B cell (primary cell): ENCODE measurements around the gene ADGRD1. TPM values are rescaled to one million over a fixed set of nuclear protein-coding genes. Genes with fewer than 3 reads are reported as not detected.

Experiments used
- ATAC-seq: fragments of 200-7000 bp; cut with Tn5 transposase; one replicate; pipeline ENCODE4 v1.10.0; 2021; ENCODE audit warnings: low read depth, mild to moderate bottlenecking, moderate number of reproducible peaks, moderate library complexity
- CTCF ChIA-PET: fragments of 350-600 bp; sonication (Branson Sonifier 250); formaldehyde crosslinking; loops from one replicate; lab custom pipeline; 2021; ENCODE audit warnings: antibody characterized with exemption, inconsistent platforms; lab: Charles Lee
- POLR2A ChIA-PET: fragments of 350-600 bp; sonication (Branson Sonifier 250); formaldehyde crosslinking; loops from one replicate; lab custom pipeline; 2021; ENCODE audit warnings: antibody characterized with exemption; lab: Charles Lee
- DNase-seq: peaks from one replicate; pipeline ENCODE4 v3.0.0; 2013
- H2AFZ ChIP-seq: 2 replicates; pipeline ENCODE4 v1.6.1; 2012; ENCODE audit warnings: mild to moderate bottlenecking, low read depth, low read length; ENCODE audit not compliant: insufficient read depth, poor library complexity, severe bottlenecking
- H3K27ac ChIP-seq, 2 donors: 1 replicate in 1 of 2; 2 replicates in 1 of 2; pipeline ENCODE4 v1.5.1; 2012 to 2013; ENCODE audit warnings: low read length in 2 of 2, mild to moderate bottlenecking in 2 of 2, moderate library complexity in 1 of 2
- H3K27me3 ChIP-seq, 4 experiments: fragments of 200-600 bp in 1 of 4; sonication (generic) in 1 of 4; replicated peaks in 1 of 4; 1 replicate in 2 of 4; 2 replicates in 2 of 4; pipeline versions ENCODE4 v1.6.1 to v1.7.0; 2013 to 2016; ENCODE audit warnings: low read length in 3 of 4, mild to moderate bottlenecking in 2 of 4, mixed read lengths in 1 of 4, moderate library complexity in 1 of 4; ENCODE audit not compliant: insufficient read depth in 4 of 4, control insufficient read depth in 3 of 4; ENCODE audit errors: control extremely low read depth in 1 of 4
- H3K36me3 ChIP-seq, 2 experiments: replicated peaks in 1 of 2; 1 replicate in 1 of 2; 2 replicates in 1 of 2; pipeline versions ENCODE4 v1.6.1 to v1.7.1; 2013; ENCODE audit warnings: low read length in 1 of 2; ENCODE audit not compliant: insufficient read depth in 2 of 2, control insufficient read depth in 1 of 2; ENCODE audit errors: control extremely low read depth in 1 of 2, extremely low read depth in 1 of 2
- H3K4me1 ChIP-seq, 2 donors: fragments of 200-600 bp in 1 of 2; sonication (generic) in 1 of 2; 1 replicate in 1 of 2; 2 replicates in 1 of 2; pipeline versions ENCODE4 v1.5.1 to v1.6.1; 2013 to 2017; ENCODE audit warnings: low read length in 2 of 2; ENCODE audit not compliant: control insufficient read depth in 2 of 2, insufficient read depth in 2 of 2
- H3K4me2 ChIP-seq: replicated peaks from 2 replicates; pipeline ENCODE3; 2012; ENCODE audit warnings: mild to moderate bottlenecking, low read depth, low read length; ENCODE audit not compliant: poor library complexity, severe bottlenecking
- H3K4me3 ChIP-seq, 5 experiments: fragments of 200-600 bp in 1 of 5; sonication (generic) in 1 of 5; 1 replicate in 3 of 5; 2 replicates in 2 of 5; pipeline versions ENCODE4 v1.5.1 to v1.7.0; 2011 to 2016; ENCODE audit warnings: low read length in 4 of 5, mild to moderate bottlenecking in 4 of 5, low read depth in 2 of 5, control low read depth in 1 of 5, moderate library complexity in 1 of 5; ENCODE audit not compliant: insufficient read depth in 1 of 5; ENCODE audit errors: control extremely low read depth in 1 of 5, extremely low read depth in 1 of 5
- H3K79me2 ChIP-seq: fragments of 200-600 bp; sonication (generic); one replicate; pipeline ENCODE4 v1.6.0; 2016; ENCODE audit warnings: low read length; ENCODE audit not compliant: control insufficient read depth, insufficient read depth
- H3K9ac ChIP-seq: fragments of 200-600 bp; sonication (generic); 2 replicates; pipeline ENCODE4 v1.6.1; 2017; ENCODE audit warnings: mild to moderate bottlenecking, low read length, moderate library complexity
- H3K9me3 ChIP-seq, 3 donors: one replicate each; pipeline versions ENCODE4 v1.6.1 to v1.7.1; 2013; ENCODE audit warnings: low read length in 2 of 3; ENCODE audit not compliant: control insufficient read depth in 2 of 3, insufficient read depth in 1 of 3; ENCODE audit errors: control extremely low read depth in 1 of 3
- H4K20me1 ChIP-seq: 2 replicates; pipeline ENCODE4 v1.6.0; 2012; ENCODE audit warnings: mild to moderate bottlenecking, low read length; ENCODE audit not compliant: insufficient read depth, control insufficient read depth, poor library complexity, severe bottlenecking
- H3K27ac Mint-ChIP-seq: one replicate; pipeline ENCODE4 v1.8.0; 2021; ENCODE audit warnings: mixed read lengths
- H3K27me3 Mint-ChIP-seq: one replicate; pipeline ENCODE4 v1.8.0; 2021; ENCODE audit warnings: mixed read lengths
- H3K4me1 Mint-ChIP-seq: one replicate; pipeline ENCODE4 v1.8.0; 2021; ENCODE audit warnings: mixed read lengths
- H3K4me3 Mint-ChIP-seq: one replicate; pipeline ENCODE4 v1.8.0; 2021; ENCODE audit warnings: mixed read lengths
- H3K9me3 Mint-ChIP-seq: one replicate; pipeline ENCODE4 v1.8.0; 2022; ENCODE audit warnings: mixed read lengths; ENCODE audit not compliant: insufficient read depth
- EZH2 ChIP-seq: IDR thresholded peaks from 2 replicates; pipeline ENCODE4 v1.6.1; 2012; ENCODE audit warnings: borderline replicate concordance, low read depth, mild to moderate bottlenecking, moderate library complexity, low read length; ENCODE audit not compliant: insufficient read depth, poor library complexity, severe bottlenecking
- WGBS: methylation state at CpG from one replicate; pipeline ENCODE4 v1.1.5; 2013; ENCODE audit warnings: missing lambda C conversion rate; ENCODE audit not compliant: insufficient coverage; 5-methylcytosine and 5-hydroxymethylcytosine counted together
- intact Hi-C: fragments of 100-400 bp; cut with micrococcal nuclease; formaldehyde crosslinking; loops from one replicate; pipeline ENCODE4 v1.10.0; 2022
- polyA plus RNA-seq: library from polyadenylated mRNA; depleted of rRNA; stranded (reverse); fragments of >200 nt; gene quantifications from 2 replicates; pipeline ENCODE4 v1.2.3, GENCODE V29; 2012
- total RNA-seq, 2 donors: library from RNA; stranded (reverse); fragments of 120-200 nt in 1 of 2; gene quantifications; 1 replicate in 1 of 2; 2 replicates in 1 of 2; pipeline versions ENCODE4 v1.2.3 to v1.2.4, GENCODE V29; 2013 to 2022
- TF ChIP-seq, protein P1 (sequence below): fragments of 200-600 bp; IDR thresholded peaks from one replicate; pipeline ENCODE4 v1.8.0; 2022; ENCODE audit warnings: antibody characterized with exemption, mild to moderate bottlenecking

ADGRD1 gene
- total and polyA plus RNA-seq, 2 donors (not counting 1 experiment from before 2014, with no cell fraction given) = 1.1 to 2.2 TPM

GRCh38 chr12:130952171-130952954 is 1.3 kb upstream of the ADGRD1 start:
- Histone ChIP-seq H3K36me3 (no peaks in the 10 kb centered on the region), H2AFZ (no peak overlapping the region), H4K20me1 (no peaks in the 10 kb centered on the region), H3K4me1 (peaks cover 13 to 17% of the 10 kb centered on the region in 2 donors), H3K9ac (no peak overlapping the region), H3K9me3 (peaks cover 0 to 4% (median 0%) of the 10 kb centered on the region in 3 donors), H3K4me2 (no peak overlapping the region), H3K27me3 (peaks cover 0 to 26% (median 2%) of the 10 kb centered on the region in 4 experiments), H3K79me2 (no peaks in the 10 kb centered on the region), H3K27ac (no peak overlapping the region), H3K4me3 (no peak overlapping the region)
- no peak overlapping the region for H3K4me3 Mint-ChIP-seq
- intact Hi-C loops = no loop called here
- 82% methylated on average over 9 of the region's 14 CpGs for WGBS
- DNase-seq (no peak), ATAC-seq (no peak)
- ChIA-PET CTCF (no interaction called here), POLR2A (no interaction called here)
- H3K27me3 Mint-ChIP-seq = peaks cover 14% of the 10 kb centered on the region
- no peak overlapping the region for H3K27ac Mint-ChIP-seq
- peaks cover 10% of the 10 kb centered on the region for H3K4me1 Mint-ChIP-seq
- TF ChIP-seq EZH2 = no peak
- TF ChIP-seq, protein P1, sequence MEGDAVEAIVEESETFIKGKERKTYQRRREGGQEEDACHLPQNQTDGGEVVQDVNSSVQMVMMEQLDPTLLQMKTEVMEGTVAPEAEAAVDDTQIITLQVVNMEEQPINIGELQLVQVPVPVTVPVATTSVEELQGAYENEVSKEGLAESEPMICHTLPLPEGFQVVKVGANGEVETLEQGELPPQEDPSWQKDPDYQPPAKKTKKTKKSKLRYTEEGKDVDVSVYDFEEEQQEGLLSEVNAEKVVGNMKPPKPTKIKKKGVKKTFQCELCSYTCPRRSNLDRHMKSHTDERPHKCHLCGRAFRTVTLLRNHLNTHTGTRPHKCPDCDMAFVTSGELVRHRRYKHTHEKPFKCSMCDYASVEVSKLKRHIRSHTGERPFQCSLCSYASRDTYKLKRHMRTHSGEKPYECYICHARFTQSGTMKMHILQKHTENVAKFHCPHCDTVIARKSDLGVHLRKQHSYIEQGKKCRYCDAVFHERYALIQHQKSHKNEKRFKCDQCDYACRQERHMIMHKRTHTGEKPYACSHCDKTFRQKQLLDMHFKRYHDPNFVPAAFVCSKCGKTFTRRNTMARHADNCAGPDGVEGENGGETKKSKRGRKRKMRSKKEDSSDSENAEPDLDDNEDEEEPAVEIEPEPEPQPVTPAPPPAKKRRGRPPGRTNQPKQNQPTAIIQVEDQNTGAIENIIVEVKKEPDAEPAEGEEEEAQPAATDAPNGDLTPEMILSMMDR = no peak
- no peaks in the 10 kb centered on the region for H3K9me3 Mint-ChIP-seq

DNA sequence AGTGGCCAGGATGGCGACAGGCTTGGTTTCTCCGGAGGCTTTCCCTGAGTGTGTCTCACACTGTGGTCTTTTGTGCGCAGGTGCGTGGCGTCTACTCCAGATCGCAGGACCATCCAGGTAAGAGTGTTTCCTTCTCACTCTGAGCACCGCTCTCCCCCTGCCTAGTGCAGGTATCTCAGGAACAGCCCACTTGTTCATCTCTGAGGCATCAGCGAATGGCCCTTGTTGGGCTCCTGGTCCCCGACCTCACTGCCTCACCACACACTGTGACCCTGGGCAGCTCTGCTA is 781 bp downstream of the ADGRD1 start:
- H3K27me3 Mint-ChIP-seq = peaks cover 13% of the 10 kb centered on the region
- Histone ChIP-seq H3K9me3 (peaks cover 0 to 4% (median 0%) of the 10 kb centered on the region in 3 donors), H3K79me2 (no peaks in the 10 kb centered on the region), H3K9ac (no peak overlapping the region), H3K4me1 (peaks cover 13 to 17% of the 10 kb centered on the region in 2 donors), H2AFZ (peak overlapping the region; percentile 57), H3K4me2 (peak overlapping the region; percentile 61), H4K20me1 (no peaks in the 10 kb centered on the region), H3K36me3 (no peaks in the 10 kb centered on the region), H3K27ac (no peak overlapping the region), H3K4me3 (no peak overlapping the region), H3K27me3 (peaks cover 0 to 21% (median 2%) of the 10 kb centered on the region in 4 experiments)
- H3K4me3 Mint-ChIP-seq = no peak overlapping the region
- TF ChIP-seq, protein P1 = no peak
- no peak for TF ChIP-seq EZH2
- no peak overlapping the region for H3K27ac Mint-ChIP-seq
- intact Hi-C loops = no loop called here
- no peak for ATAC-seq
- peaks cover 10% of the 10 kb centered on the region for H3K4me1 Mint-ChIP-seq
- POLR2A ChIA-PET = no interaction called here
- H3K9me3 Mint-ChIP-seq = no peaks in the 10 kb centered on the region
- 87% methylated on average over 9 of the region's 9 CpGs for WGBS
- DNase-seq = no peak
- CTCF ChIA-PET = no interaction called here
